ENCODE measurements around the gene PRIM1. TPM values are rescaled to one million over a fixed set of nuclear protein-coding genes. Genes with fewer than 3 reads are reported as not detected.

PRIM1 gene
- 2.7 and 3.8 TPM in 2 replicates for total RNA-seq

GRCh38 chr12:56751712-56752598 is at the start of gene PRIM1:
Gene PRIM1 (minus strand): TSS chr12:56752323. CDS start chr12:56752298, 25 bp downstream.

GRCh38 chr12:56724972-56725722 is 27.0 kb downstream of the PRIM1 start, which contains the start of gene NACA:
Gene NACA (minus strand): TSS chr12:56725299. CDS start chr12:56724521, 778 bp downstream.

GRCh38 chr12:56688129-56688845 is 63.8 kb downstream of the PRIM1 start, which contains the start of gene PTGES3:
Gene PTGES3 (minus strand): TSS chr12:56688284. CDS start chr12:56687999, 285 bp downstream.

Other genes with a start within 250 kb of the PRIM1 start
- 10.2 and 10.5 TPM in 2 replicates for gene RBMS2, start 230.5 kb downstream of the PRIM1 start, total RNA-seq
- 12.4 and 16.0 TPM in 2 replicates for gene BAZ2A, start 122.0 kb downstream of the PRIM1 start, total RNA-seq
- 504 and 507 TPM in 2 replicates for gene ATP5F1B, start 106.3 kb downstream of the PRIM1 start, total RNA-seq
- 33.1 and 48.4 TPM in 2 replicates for gene PTGES3, start 64.0 kb downstream of the PRIM1 start, total RNA-seq
- 1,171 and 1,228 TPM in 2 replicates for gene NACA, start 27.0 kb downstream of the PRIM1 start, total RNA-seq
- gene HSD17B6, start 11.0 kb upstream of the PRIM1 start, total RNA-seq: 3.6 and 5.0 TPM in 2 replicates
- gene SDR9C7, start 182.1 kb upstream of the PRIM1 start, total RNA-seq: under 0.01 TPM in 1 of 2 replicates, not detected in the other
- gene RDH16, start 205.3 kb upstream of the PRIM1 start, total RNA-seq: 0.09 and 0.14 TPM in 2 replicates

Data from smooth muscle cell of bladder (primary cell).